ENCODE data around the gene C7orf25. TPM values are rescaled to one million over a fixed set of nuclear protein-coding genes. Genes with fewer than 3 reads are reported as not detected.

Gene C7orf25
- total RNA-seq, 1 donor from 2014 or later: 8.5 TPM

- Mint-ChIP-seq H3K36me3 (ENCODE audit: low read depth, unreplicated experiment) (peaks cover 4% of the 10 kb centered on the region), H3K27me3 (ENCODE audit: low read depth, unreplicated experiment) (no peaks in the 10 kb centered on the region), H3K4me3 (ENCODE audit: unreplicated experiment) (peak within 1 kb of the TSS; percentile 100), H3K27ac (ENCODE audit: unreplicated experiment) (peak within 1 kb of the TSS; percentile 96), H3K9me3 (ENCODE audit: unreplicated experiment) (no peaks in the 10 kb centered on the region), H3K4me1 (ENCODE audit: low read depth, unreplicated experiment) (peaks cover 22% of the 10 kb centered on the region)
- DNase-seq (ENCODE audit: low read depth): peak; percentile 94
- Histone ChIP-seq H3K4me1 (ENCODE audit: insufficient read depth, low read length) (peaks cover 8% of the 10 kb centered on the region), H3K9me3 (ENCODE audit: insufficient read depth, low read depth, low read length) (no peaks in the 10 kb centered on the region), H2AFZ (ENCODE audit: low read depth, low read length) (peak within 1 kb of the TSS; percentile 88), H3K27me3 (ENCODE audit: insufficient read depth, low read length) (no peaks in the 10 kb centered on the region), H3K9ac (ENCODE audit: low read length) (peak within 1 kb of the TSS; percentile 95), H4K20me1 (ENCODE audit: insufficient read depth, low read length) (peaks cover 66% of the 10 kb centered on the region), H3K4me2 (ENCODE audit: low read length) (peak within 1 kb of the TSS; percentile 90), H3K36me3 (ENCODE audit: insufficient read depth, low read length) (peaks cover 21% of the 10 kb centered on the region), H3K27ac (ENCODE audit: low read depth, low read length) (peak within 1 kb of the TSS; percentile 84), H3K4me3 (ENCODE audit: insufficient read depth, low read depth, low read length) (peak within 1 kb of the TSS; percentile 86), H3K79me2 (ENCODE audit: insufficient read depth, low read length) (peaks cover 89% of the 10 kb centered on the region)
- peak; percentile 58 for FAIRE-seq
- TF ChIP-seq CTCF (IDR thresholded peaks at IDR 0.05; ENCODE audit: insufficient read depth, low read depth, low read length) (no peak), EZH2 (IDR thresholded peaks at IDR 0.05; ENCODE audit: insufficient read depth, low read length) (no peak)
These were observed 20.2 kb upstream of the C7orf25 start, which contains the start of the genes MRPL32 and PSMA2 for GRCh38 chr7:42931834-42932651. Gene MRPL32, plus strand, starts transcription at chr7:42932376. Its CDS starts 11 bp downstream, at chr7:42932387. Gene PSMA2, minus strand, starts transcription at chr7:42932174. Its CDS starts 16 bp downstream, at chr7:42932158.

- Histone ChIP-seq H3K4me3 (ENCODE audit: insufficient read depth, low read depth, low read length) (peak overlapping the region; percentile 86), H3K9ac (ENCODE audit: low read length) (peak overlapping the region; percentile 95), H3K36me3 (ENCODE audit: insufficient read depth, low read length) (peaks cover 16% of the 10 kb centered on the region), H3K79me2 (ENCODE audit: insufficient read depth, low read length) (peaks cover 93% of the 10 kb centered on the region), H3K27ac (ENCODE audit: low read depth, low read length) (peak overlapping the region; percentile 84), H3K4me2 (ENCODE audit: low read length) (peak overlapping the region; percentile 90), H3K9me3 (ENCODE audit: insufficient read depth, low read depth, low read length) (no peaks in the 10 kb centered on the region), H4K20me1 (ENCODE audit: insufficient read depth, low read length) (peaks cover 66% of the 10 kb centered on the region), H3K27me3 (ENCODE audit: insufficient read depth, low read length) (no peaks in the 10 kb centered on the region), H2AFZ (ENCODE audit: low read depth, low read length) (peak overlapping the region; percentile 74), H3K4me1 (ENCODE audit: insufficient read depth, low read length) (peaks cover 8% of the 10 kb centered on the region)
- H3K27me3 Mint-ChIP-seq (ENCODE audit: low read depth, unreplicated experiment): no peaks in the 10 kb centered on the region
- TF ChIP-seq EZH2 (IDR thresholded peaks at IDR 0.05; ENCODE audit: insufficient read depth, low read length) (no peak), CTCF (IDR thresholded peaks at IDR 0.05; ENCODE audit: insufficient read depth, low read depth, low read length) (no peak)
- DNase-seq (ENCODE audit: low read depth): no peak
- FAIRE-seq: no peak
- peak overlapping the region; percentile 100 for H3K4me3 Mint-ChIP-seq (ENCODE audit: unreplicated experiment)
- H3K27ac Mint-ChIP-seq (ENCODE audit: unreplicated experiment): peak overlapping the region; percentile 96
- peaks cover 4% of the 10 kb centered on the region for H3K36me3 Mint-ChIP-seq (ENCODE audit: low read depth, unreplicated experiment)
- peaks cover 22% of the 10 kb centered on the region for H3K4me1 Mint-ChIP-seq (ENCODE audit: low read depth, unreplicated experiment)
- no peaks in the 10 kb centered on the region for H3K9me3 Mint-ChIP-seq (ENCODE audit: unreplicated experiment)
These were observed 19.6 kb upstream of the C7orf25 start for GRCh38 chr7:42931447-42931833.
